ENCODE results near the gene CELF4.

GRCh38 chr18:37219257-37219656, 346.3 kb downstream of the CELF4 start:
- TF ChIP-seq CTCF (IDR thresholded peaks at IDR 0.05) = no peak
- TF ChIP-seq EP300 (IDR thresholded peaks at IDR 0.05) = no peak
- no peak for TF ChIP-seq POLR2AphosphoS5 (IDR thresholded peaks at IDR 0.05)

Measured in upper lobe of left lung (tissue), 4 donors.